HEK293 (cell line): ENCODE results near the gene IRF7.

Source experiments
- BCL11B ChIP-seq: fragments of 450-650 bp; formaldehyde crosslinking; IDR thresholded peaks from 2 replicates; pipeline ENCODE4 v1.5.1; 2016; ENCODE audit warnings: low read depth, missing biosample characterization, missing genetic modification characterization
- CTCF ChIP-seq: fragments of 450-650 bp; formaldehyde crosslinking; IDR thresholded peaks from 2 replicates; pipeline ENCODE4 v1.5.1; 2016; ENCODE audit warnings: missing biosample characterization, missing genetic modification characterization
- KLF10 ChIP-seq: fragments of 450-650 bp; IDR thresholded peaks from 2 replicates; pipeline ENCODE4 v1.5.1; 2018; ENCODE audit warnings: missing biosample characterization, mild to moderate bottlenecking, missing genetic modification characterization
- WT1 ChIP-seq: fragments of 450-650 bp; formaldehyde crosslinking; IDR thresholded peaks from 2 replicates; pipeline ENCODE4 v1.5.1; 2016; ENCODE audit warnings: missing biosample characterization, missing genetic modification characterization
- ZBTB21 ChIP-seq: fragments of 450-650 bp; formaldehyde crosslinking; IDR thresholded peaks from 2 replicates; pipeline ENCODE4 v1.5.1; 2017; ENCODE audit warnings: missing biosample characterization, missing genetic modification characterization
- ZFP37 ChIP-seq: fragments of 450-650 bp; formaldehyde crosslinking; IDR thresholded peaks from 2 replicates; pipeline ENCODE4 v1.5.1; 2016; ENCODE audit warnings: missing biosample characterization, missing genetic modification characterization
- ZNF214 ChIP-seq: fragments of 450-650 bp; formaldehyde crosslinking; IDR thresholded peaks from 2 replicates; pipeline ENCODE4 v1.5.1; 2017; ENCODE audit warnings: missing biosample characterization, mild to moderate bottlenecking, missing genetic modification characterization, borderline replicate concordance
- ZNF274 ChIP-seq, 2 experiments: fragments of 200-500 bp in 1 of 2; fragments of 450-650 bp in 1 of 2; sonication (Bioruptor generic) in 1 of 2; formaldehyde crosslinking in 1 of 2; IDR thresholded peaks; 2 replicates each; pipeline versions ENCODE4 v1.5.1 to v1.6.1; 2014 to 2016; ENCODE audit warnings: borderline replicate concordance in 1 of 2, inconsistent platforms in 1 of 2, low read length in 1 of 2, missing biosample characterization in 1 of 2, missing genetic modification characterization in 1 of 2
- ZNF354C ChIP-seq: fragments of 450-650 bp; formaldehyde crosslinking; IDR thresholded peaks from 2 replicates; pipeline ENCODE4 v1.5.1; 2016; ENCODE audit warnings: missing biosample characterization, missing genetic modification characterization, low read depth, borderline replicate concordance
- TF ChIP-seq, protein P1 (sequence below): fragments of 450-650 bp; formaldehyde crosslinking; IDR thresholded peaks from 2 replicates; pipeline ENCODE4 v1.5.1; 2017; ENCODE audit warnings: missing biosample characterization, missing genetic modification characterization
- TF ChIP-seq, protein P2 (sequence below): fragments of 450-650 bp; formaldehyde crosslinking; IDR thresholded peaks from 2 replicates; pipeline ENCODE4 v1.5.1; 2016; ENCODE audit warnings: missing biosample characterization, missing genetic modification characterization
- TF ChIP-seq, protein P3 (sequence below): fragments of 450-650 bp; IDR thresholded peaks from 2 replicates; pipeline ENCODE4 v1.5.1; 2018; ENCODE audit warnings: missing biosample characterization, mild to moderate bottlenecking, missing genetic modification characterization

DNA sequence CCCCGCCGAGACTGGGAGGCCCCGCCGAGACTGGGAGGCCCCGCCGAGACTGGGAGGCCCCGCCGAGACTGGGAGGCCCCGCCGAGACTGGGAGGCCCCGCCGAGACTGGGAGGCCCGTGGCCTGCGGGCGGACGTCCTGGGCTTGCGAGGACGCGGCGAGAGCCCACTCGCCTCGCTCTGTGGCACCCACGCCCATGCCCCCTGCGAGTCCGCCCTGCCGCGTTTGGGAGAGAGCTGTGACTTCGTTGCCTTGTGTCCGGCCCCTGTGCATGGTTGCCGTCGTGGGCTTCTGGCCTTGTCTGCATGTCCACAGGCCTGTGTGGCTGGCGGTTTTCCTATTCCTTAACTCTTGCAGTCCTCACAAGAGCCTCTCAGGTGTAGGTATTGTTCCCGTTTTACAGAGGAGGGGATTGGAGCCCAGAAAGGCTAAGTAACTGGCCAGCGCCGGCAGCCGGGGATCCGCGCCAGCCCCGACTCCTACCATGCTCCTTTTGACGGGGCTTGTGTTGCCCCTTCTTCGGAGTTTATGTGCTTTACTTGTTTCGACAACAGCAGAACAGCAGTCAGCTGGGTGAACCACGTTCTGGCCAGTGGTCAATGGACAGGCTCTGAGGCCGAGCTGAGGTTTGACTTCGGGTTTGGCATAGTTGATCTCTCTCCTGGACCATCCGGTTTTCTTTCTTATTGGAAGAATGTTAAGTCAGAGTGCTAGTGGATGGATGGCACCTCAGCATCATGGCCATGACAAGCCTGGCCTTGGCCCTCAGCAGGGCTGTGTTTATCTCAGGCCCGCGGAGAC lies 38.7 kb downstream of the IRF7 start:
- TF ChIP-seq ZFP37 (no peak), CTCF (tag by site-specific recombination) (no peak), WT1 (tag by site-specific recombination) (no peak), BCL11B (tag by site-specific recombination) (no peak), ZNF214 (no peak), ZNF354C (tag by site-specific recombination) (no peak), KLF10 (no peak), ZBTB21 (no peak), ZNF274 (IDR thresholded peaks at IDR 0.05; ENCODE audit: low read length) (no peak), ZNF274 (tag by site-specific recombination; IDR thresholded peaks at IDR 0.05; ENCODE audit: borderline replicate concordance) (no peak)
- TF ChIP-seq, protein P1, sequence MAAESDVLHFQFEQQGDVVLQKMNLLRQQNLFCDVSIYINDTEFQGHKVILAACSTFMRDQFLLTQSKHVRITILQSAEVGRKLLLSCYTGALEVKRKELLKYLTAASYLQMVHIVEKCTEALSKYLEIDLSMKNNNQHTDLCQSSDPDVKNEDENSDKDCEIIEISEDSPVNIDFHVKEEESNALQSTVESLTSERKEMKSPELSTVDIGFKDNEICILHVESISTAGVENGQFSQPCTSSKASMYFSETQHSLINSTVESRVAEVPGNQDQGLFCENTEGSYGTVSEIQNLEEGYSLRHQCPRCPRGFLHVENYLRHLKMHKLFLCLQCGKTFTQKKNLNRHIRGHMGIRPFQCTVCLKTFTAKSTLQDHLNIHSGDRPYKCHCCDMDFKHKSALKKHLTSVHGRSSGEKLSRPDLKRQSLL: no peak
- TF ChIP-seq, protein P2, sequence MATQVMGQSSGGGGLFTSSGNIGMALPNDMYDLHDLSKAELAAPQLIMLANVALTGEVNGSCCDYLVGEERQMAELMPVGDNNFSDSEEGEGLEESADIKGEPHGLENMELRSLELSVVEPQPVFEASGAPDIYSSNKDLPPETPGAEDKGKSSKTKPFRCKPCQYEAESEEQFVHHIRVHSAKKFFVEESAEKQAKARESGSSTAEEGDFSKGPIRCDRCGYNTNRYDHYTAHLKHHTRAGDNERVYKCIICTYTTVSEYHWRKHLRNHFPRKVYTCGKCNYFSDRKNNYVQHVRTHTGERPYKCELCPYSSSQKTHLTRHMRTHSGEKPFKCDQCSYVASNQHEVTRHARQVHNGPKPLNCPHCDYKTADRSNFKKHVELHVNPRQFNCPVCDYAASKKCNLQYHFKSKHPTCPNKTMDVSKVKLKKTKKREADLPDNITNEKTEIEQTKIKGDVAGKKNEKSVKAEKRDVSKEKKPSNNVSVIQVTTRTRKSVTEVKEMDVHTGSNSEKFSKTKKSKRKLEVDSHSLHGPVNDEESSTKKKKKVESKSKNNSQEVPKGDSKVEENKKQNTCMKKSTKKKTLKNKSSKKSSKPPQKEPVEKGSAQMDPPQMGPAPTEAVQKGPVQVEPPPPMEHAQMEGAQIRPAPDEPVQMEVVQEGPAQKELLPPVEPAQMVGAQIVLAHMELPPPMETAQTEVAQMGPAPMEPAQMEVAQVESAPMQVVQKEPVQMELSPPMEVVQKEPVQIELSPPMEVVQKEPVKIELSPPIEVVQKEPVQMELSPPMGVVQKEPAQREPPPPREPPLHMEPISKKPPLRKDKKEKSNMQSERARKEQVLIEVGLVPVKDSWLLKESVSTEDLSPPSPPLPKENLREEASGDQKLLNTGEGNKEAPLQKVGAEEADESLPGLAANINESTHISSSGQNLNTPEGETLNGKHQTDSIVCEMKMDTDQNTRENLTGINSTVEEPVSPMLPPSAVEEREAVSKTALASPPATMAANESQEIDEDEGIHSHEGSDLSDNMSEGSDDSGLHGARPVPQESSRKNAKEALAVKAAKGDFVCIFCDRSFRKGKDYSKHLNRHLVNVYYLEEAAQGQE: no peak
- TF ChIP-seq, protein P3, sequence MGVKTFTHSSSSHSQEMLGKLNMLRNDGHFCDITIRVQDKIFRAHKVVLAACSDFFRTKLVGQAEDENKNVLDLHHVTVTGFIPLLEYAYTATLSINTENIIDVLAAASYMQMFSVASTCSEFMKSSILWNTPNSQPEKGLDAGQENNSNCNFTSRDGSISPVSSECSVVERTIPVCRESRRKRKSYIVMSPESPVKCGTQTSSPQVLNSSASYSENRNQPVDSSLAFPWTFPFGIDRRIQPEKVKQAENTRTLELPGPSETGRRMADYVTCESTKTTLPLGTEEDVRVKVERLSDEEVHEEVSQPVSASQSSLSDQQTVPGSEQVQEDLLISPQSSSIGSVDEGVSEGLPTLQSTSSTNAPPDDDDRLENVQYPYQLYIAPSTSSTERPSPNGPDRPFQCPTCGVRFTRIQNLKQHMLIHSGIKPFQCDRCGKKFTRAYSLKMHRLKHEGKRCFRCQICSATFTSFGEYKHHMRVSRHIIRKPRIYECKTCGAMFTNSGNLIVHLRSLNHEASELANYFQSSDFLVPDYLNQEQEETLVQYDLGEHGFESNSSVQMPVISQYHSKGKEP (tag by site-specific recombination): no peak
